ENCODE data around the gene MPZL3. TPM values are rescaled to one million over a fixed set of nuclear protein-coding genes. Genes with fewer than 3 reads are reported as not detected.

MPZL3 gene
- polyA plus RNA-seq, 1 donor (not counting 4 experiments of a cell fraction or from before 2014, with no cell fraction given): 7.9 TPM

DNA sequence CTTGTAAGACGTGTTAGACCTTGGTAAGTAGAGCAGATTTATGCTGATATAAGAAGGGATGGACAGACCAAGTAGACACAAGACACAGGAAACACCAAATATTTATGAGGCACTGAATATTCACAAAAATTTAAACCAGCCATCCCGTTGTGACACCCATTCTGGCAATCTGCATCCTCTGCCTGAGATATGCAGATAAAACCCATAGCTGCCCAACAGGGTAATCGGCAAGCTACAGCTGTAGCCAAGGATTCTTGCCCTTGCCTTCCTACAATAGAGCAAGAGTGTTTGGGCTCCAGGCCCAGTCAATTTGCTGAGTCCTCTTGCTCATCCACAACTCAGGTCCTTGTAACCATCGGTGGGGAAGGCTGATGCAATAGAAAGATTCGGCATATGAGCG is 30.4 kb upstream of the MPZL3 start:
- dilution Hi-C loops (cut with MboI; ENCODE audit: extremely low pct_ligation_motif_present, low sequenced_read_pairs): no loop called here
- no peak for TF ChIP-seq EZH2 (IDR thresholded peaks at IDR 0.05; ENCODE audit: low read length)
- TF ChIP-seq, protein P1, sequence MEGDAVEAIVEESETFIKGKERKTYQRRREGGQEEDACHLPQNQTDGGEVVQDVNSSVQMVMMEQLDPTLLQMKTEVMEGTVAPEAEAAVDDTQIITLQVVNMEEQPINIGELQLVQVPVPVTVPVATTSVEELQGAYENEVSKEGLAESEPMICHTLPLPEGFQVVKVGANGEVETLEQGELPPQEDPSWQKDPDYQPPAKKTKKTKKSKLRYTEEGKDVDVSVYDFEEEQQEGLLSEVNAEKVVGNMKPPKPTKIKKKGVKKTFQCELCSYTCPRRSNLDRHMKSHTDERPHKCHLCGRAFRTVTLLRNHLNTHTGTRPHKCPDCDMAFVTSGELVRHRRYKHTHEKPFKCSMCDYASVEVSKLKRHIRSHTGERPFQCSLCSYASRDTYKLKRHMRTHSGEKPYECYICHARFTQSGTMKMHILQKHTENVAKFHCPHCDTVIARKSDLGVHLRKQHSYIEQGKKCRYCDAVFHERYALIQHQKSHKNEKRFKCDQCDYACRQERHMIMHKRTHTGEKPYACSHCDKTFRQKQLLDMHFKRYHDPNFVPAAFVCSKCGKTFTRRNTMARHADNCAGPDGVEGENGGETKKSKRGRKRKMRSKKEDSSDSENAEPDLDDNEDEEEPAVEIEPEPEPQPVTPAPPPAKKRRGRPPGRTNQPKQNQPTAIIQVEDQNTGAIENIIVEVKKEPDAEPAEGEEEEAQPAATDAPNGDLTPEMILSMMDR (optimal IDR thresholded peaks at IDR 0.05 in 1 of 3, IDR thresholded peaks at IDR 0.05 in 1 of 3, conservative IDR thresholded peaks at IDR 0.05 in 1 of 3; ENCODE audit: extremely low read depth in 1 of 3, insufficient read depth in 2 of 3, low read length in 3 of 3): no peak
- no peak for FAIRE-seq

DNA sequence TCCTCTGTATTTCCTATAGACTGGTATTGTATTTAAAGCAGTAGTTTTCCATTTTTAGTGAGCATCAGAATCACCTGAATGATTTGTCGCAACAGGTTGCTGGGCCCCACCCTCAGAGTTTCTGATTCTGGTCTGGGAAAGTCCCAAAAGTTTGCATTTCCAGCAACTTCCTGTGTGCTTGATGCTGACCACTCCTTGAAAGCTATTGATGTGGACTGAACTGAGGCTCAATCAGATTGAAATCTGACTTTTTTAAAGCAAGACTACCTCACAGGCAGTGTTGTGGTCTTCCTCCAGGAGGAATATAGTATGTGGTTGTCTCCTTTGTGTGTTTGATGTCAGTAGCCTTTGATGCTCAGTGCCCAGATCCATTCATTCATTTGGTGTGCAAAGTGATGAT is 29.1 kb upstream of the MPZL3 start:
- Histone ChIP-seq H3K9me3 (ENCODE audit: control insufficient read depth, low read depth, low read length) (no peaks in the 10 kb centered on the region), H3K4me3 (ENCODE audit: control insufficient read depth in 2 of 3, extremely low read depth in 1 of 3, insufficient read depth in 2 of 3, low read depth in 1 of 3, low read length in 3 of 3) (no peak overlapping the region), H4K20me1 (ENCODE audit: control insufficient read depth, extremely low read depth, insufficient read depth, low read length) (no peaks in the 10 kb centered on the region), H3K9me1 (ENCODE audit: control insufficient read depth, extremely low read depth, insufficient read depth, low read length) (no peaks in the 10 kb centered on the region), H2AFZ (ENCODE audit: control insufficient read depth, low read length) (peak overlapping the region; percentile 11), H3K4me2 (ENCODE audit: control insufficient read depth, extremely low read depth, insufficient read depth, low read depth, low read length) (no peak overlapping the region), H3K4me1 (ENCODE audit: control insufficient read depth, extremely low read depth, insufficient read depth, low read length) (peaks cover 30% of the 10 kb centered on the region), H3K9ac (ENCODE audit: control insufficient read depth, extremely low read depth, insufficient read depth, low read length) (no peak overlapping the region), H3K27ac (ENCODE audit: control insufficient read depth, insufficient read depth, low read length) (no peak overlapping the region), H3K36me3 (ENCODE audit: control insufficient read depth in 2 of 2, extremely low read depth in 1 of 2, insufficient read depth in 2 of 2, low read length in 2 of 2) (no peaks in the 10 kb centered on the region), H3K27me3 (ENCODE audit: control insufficient read depth, extremely low read depth, insufficient read depth, low read length) (no peaks in the 10 kb centered on the region), H3K79me2 (ENCODE audit: control insufficient read depth, insufficient read depth, low read length) (no peaks in the 10 kb centered on the region)
- TF ChIP-seq EZH2 (IDR thresholded peaks at IDR 0.05; ENCODE audit: low read length): no peak
- TF ChIP-seq, protein P1 (optimal IDR thresholded peaks at IDR 0.05 in 1 of 3, IDR thresholded peaks at IDR 0.05 in 1 of 3, conservative IDR thresholded peaks at IDR 0.05 in 1 of 3; ENCODE audit: extremely low read depth in 1 of 3, insufficient read depth in 2 of 3, low read length in 3 of 3): no peak
- FAIRE-seq (no peak), DNase-seq (ENCODE audit: low read depth, low spot score) (no peak)
- dilution Hi-C loops (cut with MboI; ENCODE audit: extremely low pct_ligation_motif_present, low sequenced_read_pairs): no loop called here

More for the DNA sequence above, 30.4 kb upstream of the MPZL3 start:
- H3K79me2 ChIP-seq (ENCODE audit: control insufficient read depth, insufficient read depth, low read length): no peaks in the 10 kb centered on the region
- no peak overlapping the region for H2AFZ ChIP-seq (ENCODE audit: control insufficient read depth, low read length)
- H3K4me3 ChIP-seq (ENCODE audit: control insufficient read depth in 2 of 3, extremely low read depth in 1 of 3, insufficient read depth in 2 of 3, low read depth in 1 of 3, low read length in 3 of 3): no peak overlapping the region
- H3K9me3 ChIP-seq (ENCODE audit: control insufficient read depth, low read depth, low read length): no peaks in the 10 kb centered on the region
- no peak for DNase-seq (ENCODE audit: low read depth, low spot score)
- no peaks in the 10 kb centered on the region for H3K27me3 ChIP-seq (ENCODE audit: control insufficient read depth, extremely low read depth, insufficient read depth, low read length)
- H3K9ac ChIP-seq (ENCODE audit: control insufficient read depth, extremely low read depth, insufficient read depth, low read length): no peak overlapping the region
- peaks cover 27% of the 10 kb centered on the region for H3K4me1 ChIP-seq (ENCODE audit: control insufficient read depth, extremely low read depth, insufficient read depth, low read length)
- H3K36me3 ChIP-seq (ENCODE audit: control insufficient read depth in 2 of 2, extremely low read depth in 1 of 2, insufficient read depth in 2 of 2, low read length in 2 of 2): no peaks in the 10 kb centered on the region
- H3K9me1 ChIP-seq (ENCODE audit: control insufficient read depth, extremely low read depth, insufficient read depth, low read length): no peaks in the 10 kb centered on the region
- no peak overlapping the region for H3K27ac ChIP-seq (ENCODE audit: control insufficient read depth, insufficient read depth, low read length)
- no peak overlapping the region for H3K4me2 ChIP-seq (ENCODE audit: control insufficient read depth, extremely low read depth, insufficient read depth, low read depth, low read length)
- no peaks in the 10 kb centered on the region for H4K20me1 ChIP-seq (ENCODE audit: control insufficient read depth, extremely low read depth, insufficient read depth, low read length)

All from keratinocyte (primary cell).